Measurements from ENCODE around the gene TMC4. TPM values are rescaled to one million over a fixed set of nuclear protein-coding genes. Genes with fewer than 3 reads are reported as not detected.

The TMC4 gene
- total RNA-seq, 1 experiment from 2014 or later, result 38.9 TPM

GRCh38 chr19:54138489-54139256 lies 34.3 kb downstream of the TMC4 start:
- no peak for TF ChIP-seq CTCF (IDR thresholded peaks at IDR 0.05; ENCODE audit: insufficient read depth in 1 of 2, low read depth in 1 of 2, low read length in 1 of 2, severe bottlenecking in 1 of 2, unreplicated experiment in 1 of 2)
- peaks cover 62% of the 10 kb centered on the region for H3K36me3 Mint-ChIP-seq (ENCODE audit: insufficient read depth, unreplicated experiment)

GRCh38 chr19:54137699-54138488 lies 35.1 kb downstream of the TMC4 start, which contains the start of gene CNOT3:
CNOT3 (plus strand) TSS chr19:54137762; CDS start chr19:54142979, 5,217 bp downstream.
- Histone ChIP-seq H3K9me3 (no peaks in the 10 kb centered on the region), H3K4me3 (ENCODE audit: low read depth, low read length) (peak within 1 kb of the TSS; percentile 96), H3K4me1 (peaks cover 9% of the 10 kb centered on the region), H3K27me3 (replicated peaks; ENCODE audit: control insufficient read depth, insufficient read depth, low read length) (no peaks in the 10 kb centered on the region), H3K36me3 (ENCODE audit: control insufficient read depth, insufficient read depth, low read length) (0 out of 2 replicates have a peak, but pooled peaks cover 1% of the 10 kb centered on the region)
- peaks cover 14% of the 10 kb centered on the region for H3K4me1 Mint-ChIP-seq (ENCODE audit: low read depth, unreplicated experiment)
- H3K27me3 Mint-ChIP-seq (ENCODE audit: insufficient read depth, unreplicated experiment), result no peaks in the 10 kb centered on the region
- intact Hi-C loops (cut with micrococcal nuclease; ENCODE audit: unreplicated experiment), result loop anchor here (1.0 to 5.0 kb wide), 6 partner anchors 21 to 271 kb away; partner anchors contain the start of genes LENG1, MYADM, NDUFA3 and PRPF31
- TF ChIP-seq CTCF (IDR thresholded peaks at IDR 0.05; ENCODE audit: insufficient read depth in 1 of 2, low read depth in 1 of 2, low read length in 1 of 2, severe bottlenecking in 1 of 2, unreplicated experiment in 1 of 2), result no peak
- peaks cover 54% of the 10 kb centered on the region for H3K36me3 Mint-ChIP-seq (ENCODE audit: insufficient read depth, unreplicated experiment)
- POLR2A ChIA-PET, result interaction anchor here (0.6 to 2.2 kb wide), 19 partner anchors 8 to 1412 kb away, joined by 3 to 58 read pairs (median 6); partner anchors contain the start of genes LENG1, LENG9, MBOAT7 and MYADM
- peak within 1 kb of the TSS; percentile 88 for H3K4me3 Mint-ChIP-seq (ENCODE audit: unreplicated experiment)
- CTCF ChIA-PET, result interaction anchor here (0.9 to 1.8 kb wide), 12 partner anchors 14 to 345 kb away, joined by 3 to 16 read pairs (median 6); partner anchors contain the start of genes LENG1, MBOAT7, PRKCG and PRPF31
- peak within 1 kb of the TSS; percentile 82 for H3K27ac Mint-ChIP-seq (ENCODE audit: unreplicated experiment)
- no peaks in the 10 kb centered on the region for H3K9me3 Mint-ChIP-seq (ENCODE audit: unreplicated experiment)
- BruUV-seq (replicated peaks), result no TSS peak
- no peak for DNase-seq

More at GRCh38 chr19:54138489-54139256, 34.3 kb downstream of the TMC4 start:
- H3K4me3 ChIP-seq (ENCODE audit: low read depth, low read length), result peak overlapping the region; percentile 96
- H3K4me1 ChIP-seq, result peaks cover 9% of the 10 kb centered on the region
- DNase-seq, result no peak
- intact Hi-C loops (cut with micrococcal nuclease; ENCODE audit: unreplicated experiment), result loop anchor here (5.0 kb wide), 1 partner anchor 271 kb away; the partner anchor contains the start of gene MYADM
- no TSS peak for BruUV-seq (replicated peaks)
- no peaks in the 10 kb centered on the region for H3K27me3 Mint-ChIP-seq (ENCODE audit: insufficient read depth, unreplicated experiment)
- 0 out of 2 replicates have a peak, but pooled peaks cover 1% of the 10 kb centered on the region for H3K36me3 ChIP-seq (ENCODE audit: control insufficient read depth, insufficient read depth, low read length)
- peak overlapping the region; percentile 82 for H3K27ac Mint-ChIP-seq (ENCODE audit: unreplicated experiment)
- peak overlapping the region; percentile 88 for H3K4me3 Mint-ChIP-seq (ENCODE audit: unreplicated experiment)
- CTCF ChIA-PET, result no interaction called here
- POLR2A ChIA-PET, result interaction anchor here (2.2 kb wide), 1 partner anchor 51 kb away, joined by 58 read pairs; the partner anchor contains the start of genes MBOAT7 and TSEN34
- no peaks in the 10 kb centered on the region for H3K9me3 Mint-ChIP-seq (ENCODE audit: unreplicated experiment)
- no peaks in the 10 kb centered on the region for H3K9me3 ChIP-seq
- H3K4me1 Mint-ChIP-seq (ENCODE audit: low read depth, unreplicated experiment), result peaks cover 14% of the 10 kb centered on the region
- no peaks in the 10 kb centered on the region for H3K27me3 ChIP-seq (replicated peaks; ENCODE audit: control insufficient read depth, insufficient read depth, low read length)
